Nephron (organoid): ENCODE results near the gene WDR33.

Experiments used
- H3K27ac Mint-ChIP-seq, 3 experiments: 2 replicates each; pipeline ENCODE4 v1.8.0; 2020; ENCODE audit warnings: mixed read lengths in 3 of 3, mild to moderate bottlenecking in 2 of 3, moderate library complexity in 1 of 3
- H3K27me3 Mint-ChIP-seq: 2 replicates; pipeline ENCODE4 v1.8.0; 2021; ENCODE audit warnings: low read depth, mild to moderate bottlenecking, moderate library complexity, mixed read lengths
- H3K36me3 Mint-ChIP-seq: 2 replicates; pipeline ENCODE4 v1.8.0; 2020; ENCODE audit warnings: low read depth, mixed read lengths
- H3K4me1 Mint-ChIP-seq: 2 replicates; pipeline ENCODE4 v1.8.0; 2020; ENCODE audit warnings: mixed read lengths
- H3K4me3 Mint-ChIP-seq, 3 experiments: 2 replicates each; pipeline ENCODE4 v1.8.0; 2020; ENCODE audit warnings: mild to moderate bottlenecking in 3 of 3, mixed read lengths in 3 of 3, moderate library complexity in 2 of 3
- H3K9me3 Mint-ChIP-seq: 2 replicates; pipeline ENCODE4 v1.8.0; 2020; ENCODE audit warnings: mixed read lengths
- CTCF ChIP-seq, 3 experiments: fragments of 200-600 bp; sonication (generic); IDR thresholded peaks; one replicate each; pipeline ENCODE4 v1.5.0; 2021; ENCODE audit warnings: antibody characterized with exemption in 3 of 3; ENCODE audit not compliant: unreplicated experiment in 3 of 3

Gene WDR33

DNA sequence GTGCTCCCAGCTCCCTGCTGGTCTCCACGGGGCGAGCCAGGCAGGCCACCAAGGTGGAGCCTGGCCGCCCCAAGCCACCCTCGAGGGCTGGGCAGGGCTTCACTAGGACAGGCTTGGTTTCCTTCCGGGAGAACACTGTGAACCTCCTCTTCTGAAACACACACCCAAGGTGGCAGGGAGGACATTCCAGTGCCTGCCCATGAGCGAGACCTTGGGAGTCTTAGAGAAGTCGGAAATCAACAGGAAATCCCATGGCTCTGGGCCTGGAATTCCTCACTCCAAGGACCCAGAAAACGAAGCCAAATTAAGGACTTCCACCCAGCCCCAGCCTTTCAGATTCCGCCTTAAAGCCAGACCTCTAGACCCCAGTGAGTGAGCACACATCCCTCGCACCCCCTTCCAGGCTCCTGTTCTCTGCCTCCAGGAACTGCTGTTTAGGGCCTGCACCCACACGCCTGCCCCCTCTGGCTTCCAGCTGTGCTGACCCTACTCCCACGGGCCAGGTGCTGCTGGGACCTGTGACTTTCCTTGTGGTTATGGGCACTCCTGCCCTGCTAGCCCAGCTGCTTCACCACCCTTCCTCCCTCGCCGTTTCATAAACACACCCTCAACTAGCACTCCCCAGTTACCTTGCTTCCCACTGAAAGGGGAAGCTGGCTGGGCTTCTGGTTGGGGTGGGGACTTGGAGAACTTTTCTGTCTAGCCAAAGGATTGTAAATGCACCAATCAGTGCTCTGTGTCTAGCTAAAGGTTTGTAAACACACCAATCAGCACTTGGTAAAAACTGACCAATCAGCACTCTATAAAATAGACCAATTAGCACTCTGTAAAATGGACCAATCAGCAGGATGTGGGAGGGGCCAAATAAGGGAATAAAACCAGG is 151.3 kb downstream of the WDR33 start:
- TF ChIP-seq CTCF (IDR thresholded peaks at IDR 0.05; ENCODE audit: unreplicated experiment in 3 of 3): no peak
- no peak overlapping the region for H3K4me3 Mint-ChIP-seq
- H3K9me3 Mint-ChIP-seq: no peaks in the 10 kb centered on the region
- peaks cover 44% of the 10 kb centered on the region for H3K27me3 Mint-ChIP-seq
- no peaks in the 10 kb centered on the region for H3K36me3 Mint-ChIP-seq
- no peak overlapping the region for H3K27ac Mint-ChIP-seq
- H3K4me1 Mint-ChIP-seq: peaks cover 8% of the 10 kb centered on the region

DNA sequence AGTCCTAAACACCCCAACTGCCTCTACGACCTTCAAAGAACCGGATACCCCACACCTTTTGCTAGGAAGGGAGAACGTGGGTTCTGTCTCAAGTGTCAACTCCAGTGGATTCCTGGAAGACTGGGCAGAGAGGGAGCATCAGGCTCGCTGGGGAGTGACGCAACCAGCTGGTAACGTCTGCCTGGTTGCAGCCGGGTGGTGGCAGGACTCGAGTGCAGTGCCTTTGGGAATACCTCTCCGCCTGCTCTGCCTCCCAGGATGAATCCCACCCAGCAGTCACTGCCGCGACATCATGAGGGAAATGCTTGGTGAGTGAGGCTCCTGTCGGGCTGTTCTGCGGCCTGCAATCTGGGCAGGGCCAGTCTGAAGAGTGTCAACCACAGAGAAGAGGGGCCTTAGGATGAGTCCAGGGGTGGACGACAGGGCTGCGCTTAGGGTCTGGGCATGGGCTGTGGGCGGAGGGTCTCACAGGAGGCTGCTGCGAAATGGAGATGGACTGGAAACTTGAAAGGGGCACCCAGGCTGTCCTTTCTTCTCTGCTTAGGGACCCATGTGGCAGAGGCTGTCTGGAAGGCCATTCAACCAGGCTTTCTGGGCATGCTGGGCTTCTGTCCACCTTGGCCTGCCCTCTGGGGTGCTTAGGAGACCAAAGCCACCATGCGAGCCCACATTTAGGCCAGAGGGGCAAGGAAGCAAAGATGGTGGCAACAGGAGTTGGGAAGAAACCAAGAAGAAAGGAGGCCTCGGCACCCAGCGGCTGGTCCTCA is 152.1 kb downstream of the WDR33 start:
- TF ChIP-seq CTCF (IDR thresholded peaks at IDR 0.05; ENCODE audit: unreplicated experiment in 3 of 3): no peak
- no peak overlapping the region for H3K27ac Mint-ChIP-seq
- no peak overlapping the region for H3K4me3 Mint-ChIP-seq
- H3K4me1 Mint-ChIP-seq: peaks cover 8% of the 10 kb centered on the region
- no peaks in the 10 kb centered on the region for H3K36me3 Mint-ChIP-seq
- H3K27me3 Mint-ChIP-seq: peaks cover 40% of the 10 kb centered on the region
- H3K9me3 Mint-ChIP-seq: no peaks in the 10 kb centered on the region

DNA sequence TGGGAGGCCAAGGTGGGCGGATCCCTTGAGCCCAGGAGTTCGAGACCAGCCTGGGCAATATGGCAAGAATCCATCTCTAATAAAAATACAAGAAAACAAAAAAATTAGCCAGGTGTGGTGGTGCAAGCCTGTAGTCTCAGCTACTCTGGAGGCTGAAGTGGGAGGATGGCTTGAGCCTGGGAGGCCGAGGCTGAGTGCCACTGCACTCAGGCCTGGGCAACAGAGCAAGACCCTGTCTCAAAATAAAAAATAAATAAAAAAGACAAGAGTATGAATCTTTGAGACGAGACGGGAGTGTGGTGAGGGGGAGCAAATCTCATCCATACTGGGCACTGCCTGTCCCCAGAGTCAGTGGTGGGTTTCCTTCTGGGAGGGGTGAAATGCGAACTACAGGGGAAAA is 152.8 kb downstream of the WDR33 start:
- peaks cover 33% of the 10 kb centered on the region for H3K27me3 Mint-ChIP-seq
- TF ChIP-seq CTCF (IDR thresholded peaks at IDR 0.05; ENCODE audit: unreplicated experiment in 3 of 3): no peak
- peaks cover 8% of the 10 kb centered on the region for H3K4me1 Mint-ChIP-seq
- H3K36me3 Mint-ChIP-seq: no peaks in the 10 kb centered on the region
- H3K9me3 Mint-ChIP-seq: no peaks in the 10 kb centered on the region
- no peak overlapping the region for H3K4me3 Mint-ChIP-seq
- no peak overlapping the region for H3K27ac Mint-ChIP-seq

GRCh38 chr2:127657232-127657595 is 153.8 kb downstream of the WDR33 start:
- Mint-ChIP-seq H3K9me3 (no peaks in the 10 kb centered on the region), H3K4me3 (no peak overlapping the region), H3K27me3 (peaks cover 33% of the 10 kb centered on the region), H3K27ac (no peak overlapping the region), H3K36me3 (no peaks in the 10 kb centered on the region), H3K4me1 (peaks cover 16% of the 10 kb centered on the region)
- no peak for TF ChIP-seq CTCF (IDR thresholded peaks at IDR 0.05; ENCODE audit: unreplicated experiment in 3 of 3)

- no peak overlapping the region for H3K27ac Mint-ChIP-seq
- H3K9me3 Mint-ChIP-seq: no peaks in the 10 kb centered on the region
- peaks cover 29% of the 10 kb centered on the region for H3K27me3 Mint-ChIP-seq
- H3K36me3 Mint-ChIP-seq: no peaks in the 10 kb centered on the region
- no peak overlapping the region for H3K4me3 Mint-ChIP-seq
- no peak for TF ChIP-seq CTCF (IDR thresholded peaks at IDR 0.05; ENCODE audit: unreplicated experiment in 3 of 3)
- peaks cover 21% of the 10 kb centered on the region for H3K4me1 Mint-ChIP-seq
These were observed 154.3 kb downstream of the WDR33 start for GRCh38 chr2:127656569-127657231.
